ENCODE data around the gene TOX2.

Gene TOX2

DNA sequence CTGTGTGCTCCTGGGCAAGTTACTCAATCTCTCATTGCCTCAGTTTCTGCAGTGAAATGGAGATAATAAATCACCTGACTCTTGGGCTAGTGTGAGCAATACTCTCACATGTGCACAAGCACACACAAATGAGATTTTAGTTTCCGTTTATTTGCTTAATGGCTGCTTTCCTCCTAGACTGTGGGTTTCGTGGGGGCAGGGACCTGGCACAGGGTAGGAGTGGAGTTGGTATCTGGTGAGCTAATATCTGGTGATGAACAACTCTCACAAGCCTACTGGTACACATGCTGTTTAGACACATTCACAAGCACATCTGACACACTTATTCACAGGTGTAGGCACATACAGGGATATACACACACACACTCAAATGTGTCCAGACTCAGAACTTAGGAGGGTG, 73.8 kb downstream of the TOX2 start:
- no peak for DNase-seq
- Mint-ChIP-seq H3K36me3 (ENCODE audit: low read depth) (no peaks in the 10 kb centered on the region), H3K27me3 (ENCODE audit: low read depth, poor library complexity) (peaks cover 19% of the 10 kb centered on the region), H3K4me1 (no peaks in the 10 kb centered on the region), H3K9me3 (no peaks in the 10 kb centered on the region), H3K27ac (no peak overlapping the region), H3K4me3 (no peak overlapping the region)
- TF ChIP-seq, protein P1, sequence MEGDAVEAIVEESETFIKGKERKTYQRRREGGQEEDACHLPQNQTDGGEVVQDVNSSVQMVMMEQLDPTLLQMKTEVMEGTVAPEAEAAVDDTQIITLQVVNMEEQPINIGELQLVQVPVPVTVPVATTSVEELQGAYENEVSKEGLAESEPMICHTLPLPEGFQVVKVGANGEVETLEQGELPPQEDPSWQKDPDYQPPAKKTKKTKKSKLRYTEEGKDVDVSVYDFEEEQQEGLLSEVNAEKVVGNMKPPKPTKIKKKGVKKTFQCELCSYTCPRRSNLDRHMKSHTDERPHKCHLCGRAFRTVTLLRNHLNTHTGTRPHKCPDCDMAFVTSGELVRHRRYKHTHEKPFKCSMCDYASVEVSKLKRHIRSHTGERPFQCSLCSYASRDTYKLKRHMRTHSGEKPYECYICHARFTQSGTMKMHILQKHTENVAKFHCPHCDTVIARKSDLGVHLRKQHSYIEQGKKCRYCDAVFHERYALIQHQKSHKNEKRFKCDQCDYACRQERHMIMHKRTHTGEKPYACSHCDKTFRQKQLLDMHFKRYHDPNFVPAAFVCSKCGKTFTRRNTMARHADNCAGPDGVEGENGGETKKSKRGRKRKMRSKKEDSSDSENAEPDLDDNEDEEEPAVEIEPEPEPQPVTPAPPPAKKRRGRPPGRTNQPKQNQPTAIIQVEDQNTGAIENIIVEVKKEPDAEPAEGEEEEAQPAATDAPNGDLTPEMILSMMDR (IDR thresholded peaks at IDR 0.05) = no peak

DNA sequence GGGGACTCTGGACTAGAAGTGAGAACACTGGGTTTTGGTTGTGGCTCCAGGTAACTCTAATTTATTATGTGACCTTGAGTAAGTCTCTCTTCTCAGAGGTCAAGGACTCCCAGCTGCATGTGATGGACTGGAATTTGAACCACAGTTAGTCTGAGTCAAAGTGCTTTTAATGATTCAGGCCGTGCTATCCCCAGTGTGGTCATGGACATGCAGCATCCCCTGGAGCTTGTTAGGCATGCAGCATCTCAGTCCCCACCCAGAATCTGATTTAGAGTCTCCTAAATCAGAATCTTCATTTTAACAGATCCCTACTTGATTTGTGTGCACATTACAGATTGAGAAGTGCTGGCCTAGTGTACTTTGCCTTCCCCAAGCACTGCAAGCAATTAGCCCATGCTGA, 74.2 kb downstream of the TOX2 start:
- TF ChIP-seq, protein P1 (IDR thresholded peaks at IDR 0.05) = no peak
- Mint-ChIP-seq H3K27ac (no peak overlapping the region), H3K27me3 (ENCODE audit: low read depth, poor library complexity) (peaks cover 19% of the 10 kb centered on the region), H3K4me1 (no peaks in the 10 kb centered on the region), H3K4me3 (no peak overlapping the region), H3K36me3 (ENCODE audit: low read depth) (no peaks in the 10 kb centered on the region), H3K9me3 (no peaks in the 10 kb centered on the region)
- no peak for DNase-seq

DNA sequence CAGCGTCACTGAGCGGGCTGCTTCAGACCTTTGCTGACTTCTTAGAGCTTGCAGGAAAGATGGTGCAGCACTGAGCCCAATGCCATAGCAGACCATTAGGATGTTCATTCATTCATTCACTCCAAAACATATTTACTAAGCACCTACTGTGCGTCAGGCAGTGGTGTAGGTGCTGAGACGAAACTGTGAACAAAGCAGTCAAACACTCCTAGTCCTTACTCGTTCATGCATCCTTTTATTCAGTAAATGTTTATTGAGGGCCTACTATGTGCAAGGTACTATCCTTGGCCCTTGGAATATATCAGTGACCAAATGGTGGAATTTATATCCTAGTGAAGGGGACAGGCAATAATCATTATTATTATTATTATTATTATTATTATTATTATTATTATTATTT, 76.6 kb downstream of the TOX2 start:
- Mint-ChIP-seq H3K4me1 (no peaks in the 10 kb centered on the region), H3K4me3 (no peak overlapping the region), H3K27me3 (ENCODE audit: low read depth, poor library complexity) (peaks cover 18% of the 10 kb centered on the region), H3K36me3 (ENCODE audit: low read depth) (no peaks in the 10 kb centered on the region), H3K27ac (no peak overlapping the region), H3K9me3 (no peaks in the 10 kb centered on the region)
- DNase-seq = no peak
- TF ChIP-seq, protein P1 (IDR thresholded peaks at IDR 0.05) = no peak

DNA sequence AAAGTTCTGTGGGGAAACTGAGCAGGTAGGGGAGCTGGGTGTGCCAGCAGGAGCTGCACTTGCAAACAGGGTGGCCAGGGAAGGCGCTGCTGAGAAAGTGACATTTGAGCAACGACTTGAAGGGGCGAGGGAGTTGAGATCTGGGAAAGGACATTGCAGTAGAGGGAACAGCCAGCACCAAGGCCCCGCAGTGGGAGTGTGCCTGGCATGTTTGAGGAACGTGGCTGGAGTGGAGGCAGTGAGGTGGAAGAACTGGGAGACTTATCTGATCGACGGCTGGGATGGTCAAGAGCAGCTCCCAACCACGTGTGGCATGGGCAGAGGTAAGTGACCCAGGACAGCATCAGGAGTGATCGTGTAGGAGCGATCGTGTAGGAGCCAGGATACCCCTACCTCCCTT, 77.3 kb downstream of the TOX2 start:
- Mint-ChIP-seq H3K9me3 (no peaks in the 10 kb centered on the region), H3K36me3 (ENCODE audit: low read depth) (no peaks in the 10 kb centered on the region), H3K4me3 (no peak overlapping the region), H3K27ac (no peak overlapping the region), H3K4me1 (no peaks in the 10 kb centered on the region), H3K27me3 (ENCODE audit: low read depth, poor library complexity) (peaks cover 14% of the 10 kb centered on the region)
- TF ChIP-seq, protein P1 (IDR thresholded peaks at IDR 0.05) = no peak
- DNase-seq = no peak

DNA sequence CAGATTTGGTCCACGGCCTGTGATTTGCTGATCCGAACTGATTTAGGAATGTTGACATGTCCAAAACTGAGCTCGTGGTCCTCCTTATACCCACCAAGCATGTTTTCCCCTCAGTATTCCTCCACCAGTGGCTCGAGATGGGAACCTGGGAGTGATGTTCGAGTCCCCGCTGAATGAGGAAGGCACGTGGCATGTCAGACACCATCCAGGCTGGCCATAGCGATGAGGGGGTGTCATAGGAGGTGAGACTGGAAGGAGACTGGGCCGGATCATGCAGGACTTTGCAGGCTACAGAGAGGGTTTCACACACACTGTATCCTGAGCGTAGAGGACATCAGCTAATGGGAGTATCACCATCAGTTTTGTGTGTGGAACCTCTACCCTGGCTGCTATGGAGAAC, 78.2 kb downstream of the TOX2 start:
- no peak overlapping the region for H3K27ac Mint-ChIP-seq
- no peaks in the 10 kb centered on the region for H3K36me3 Mint-ChIP-seq (ENCODE audit: low read depth)
- H3K27me3 Mint-ChIP-seq (ENCODE audit: low read depth, poor library complexity) = peaks cover 17% of the 10 kb centered on the region
- DNase-seq = no peak
- no peak overlapping the region for H3K4me3 Mint-ChIP-seq
- no peaks in the 10 kb centered on the region for H3K4me1 Mint-ChIP-seq
- no peaks in the 10 kb centered on the region for H3K9me3 Mint-ChIP-seq
- TF ChIP-seq, protein P1 (IDR thresholded peaks at IDR 0.05) = no peak

DNA sequence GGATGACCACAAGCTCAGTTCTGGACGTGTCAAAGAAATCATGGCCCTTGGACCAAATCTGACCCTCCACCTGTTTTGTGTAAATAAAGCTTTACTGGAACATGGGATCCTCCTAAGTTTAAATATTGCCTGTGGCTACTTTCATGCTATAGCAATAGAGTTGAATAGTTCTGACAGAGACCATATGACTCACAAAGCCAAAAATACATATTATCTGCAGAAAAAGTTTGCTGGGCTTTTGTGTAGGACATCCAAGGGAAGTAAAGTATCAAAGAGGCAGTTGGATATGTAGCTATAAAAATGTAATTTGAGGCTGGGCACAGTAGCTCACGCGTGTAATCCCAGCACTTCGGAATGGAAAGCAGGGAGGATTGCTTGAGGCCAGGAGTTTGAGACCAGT, 78.9 kb downstream of the TOX2 start:
- TF ChIP-seq, protein P1 (IDR thresholded peaks at IDR 0.05) = no peak
- Mint-ChIP-seq H3K36me3 (ENCODE audit: low read depth) (no peaks in the 10 kb centered on the region), H3K4me1 (no peaks in the 10 kb centered on the region), H3K27ac (no peak overlapping the region), H3K9me3 (no peaks in the 10 kb centered on the region), H3K27me3 (ENCODE audit: low read depth, poor library complexity) (peaks cover 21% of the 10 kb centered on the region), H3K4me3 (no peak overlapping the region)
- no peak for DNase-seq
